Measurements from ENCODE around the gene EML3. TPM values are rescaled to one million over a fixed set of nuclear protein-coding genes. Genes with fewer than 3 reads are reported as not detected.

Gene EML3
- polyA plus RNA-seq, 1 donor from 2014 or later = 0.38 TPM

- H2AFZ ChIP-seq (ENCODE audit: low read depth, low read length) = peak overlapping the region; percentile 18
- H3K27ac ChIP-seq (ENCODE audit: low read length) = peak overlapping the region; percentile 78
- H4K20me1 ChIP-seq (ENCODE audit: insufficient read depth) = no peaks in the 10 kb centered on the region
- TF ChIP-seq EP300 (conservative IDR thresholded peaks at IDR 0.05; ENCODE audit: poor library complexity, severe bottlenecking) (no peak), EZH2 (IDR thresholded peaks at IDR 0.05; ENCODE audit: borderline replicate concordance, insufficient read depth, low read length, poor library complexity, severe bottlenecking) (no peak), TAF1 (IDR thresholded peaks at IDR 0.05; ENCODE audit: low read depth) (no peak), CTCF (IDR thresholded peaks at IDR 0.05; ENCODE audit: poor library complexity, severe bottlenecking) (no peak), MXI1 (conservative IDR thresholded peaks at IDR 0.05; ENCODE audit: poor library complexity, severe bottlenecking) (no peak), RAD21 (conservative IDR thresholded peaks at IDR 0.05) (no peak), POLR2AphosphoS5 (IDR thresholded peaks at IDR 0.05) (no peak), SMC3 (conservative IDR thresholded peaks at IDR 0.05; ENCODE audit: poor library complexity) (no peak)
- TF ChIP-seq, protein P1, sequence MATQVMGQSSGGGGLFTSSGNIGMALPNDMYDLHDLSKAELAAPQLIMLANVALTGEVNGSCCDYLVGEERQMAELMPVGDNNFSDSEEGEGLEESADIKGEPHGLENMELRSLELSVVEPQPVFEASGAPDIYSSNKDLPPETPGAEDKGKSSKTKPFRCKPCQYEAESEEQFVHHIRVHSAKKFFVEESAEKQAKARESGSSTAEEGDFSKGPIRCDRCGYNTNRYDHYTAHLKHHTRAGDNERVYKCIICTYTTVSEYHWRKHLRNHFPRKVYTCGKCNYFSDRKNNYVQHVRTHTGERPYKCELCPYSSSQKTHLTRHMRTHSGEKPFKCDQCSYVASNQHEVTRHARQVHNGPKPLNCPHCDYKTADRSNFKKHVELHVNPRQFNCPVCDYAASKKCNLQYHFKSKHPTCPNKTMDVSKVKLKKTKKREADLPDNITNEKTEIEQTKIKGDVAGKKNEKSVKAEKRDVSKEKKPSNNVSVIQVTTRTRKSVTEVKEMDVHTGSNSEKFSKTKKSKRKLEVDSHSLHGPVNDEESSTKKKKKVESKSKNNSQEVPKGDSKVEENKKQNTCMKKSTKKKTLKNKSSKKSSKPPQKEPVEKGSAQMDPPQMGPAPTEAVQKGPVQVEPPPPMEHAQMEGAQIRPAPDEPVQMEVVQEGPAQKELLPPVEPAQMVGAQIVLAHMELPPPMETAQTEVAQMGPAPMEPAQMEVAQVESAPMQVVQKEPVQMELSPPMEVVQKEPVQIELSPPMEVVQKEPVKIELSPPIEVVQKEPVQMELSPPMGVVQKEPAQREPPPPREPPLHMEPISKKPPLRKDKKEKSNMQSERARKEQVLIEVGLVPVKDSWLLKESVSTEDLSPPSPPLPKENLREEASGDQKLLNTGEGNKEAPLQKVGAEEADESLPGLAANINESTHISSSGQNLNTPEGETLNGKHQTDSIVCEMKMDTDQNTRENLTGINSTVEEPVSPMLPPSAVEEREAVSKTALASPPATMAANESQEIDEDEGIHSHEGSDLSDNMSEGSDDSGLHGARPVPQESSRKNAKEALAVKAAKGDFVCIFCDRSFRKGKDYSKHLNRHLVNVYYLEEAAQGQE (IDR thresholded peaks at IDR 0.05; ENCODE audit: borderline replicate concordance) = no peak
- peak overlapping the region; percentile 93 for H3K9ac ChIP-seq (ENCODE audit: low read length)
- H3K9me2 ChIP-seq (ENCODE audit: insufficient read depth, low read length) = no peaks in the 10 kb centered on the region
- H3K4me3 ChIP-seq (ENCODE audit: low read length) = peak overlapping the region; percentile 81
- peak overlapping the region; percentile 70 for H3K4me2 ChIP-seq (ENCODE audit: low read length)
- H3F3A ChIP-seq (ENCODE audit: insufficient read depth, low read length, poor library complexity, severe bottlenecking) = peaks cover 6% of the 10 kb centered on the region
- no peaks in the 10 kb centered on the region for H3K27me3 ChIP-seq (ENCODE audit: insufficient read depth, low read depth, low read length)
- H3K79me2 ChIP-seq (replicated peaks; ENCODE audit: insufficient read depth, low read length) = peaks cover 8% of the 10 kb centered on the region
- no peaks in the 10 kb centered on the region for H3K9me3 ChIP-seq (ENCODE audit: low read length)
- H3K36me3 ChIP-seq (ENCODE audit: insufficient read depth, low read length) = no peaks in the 10 kb centered on the region
These were observed 10.0 kb upstream of the EML3 start for GRCh38 chr11:62622476-62623089.

- Histone ChIP-seq H3K4me2 (ENCODE audit: low read length) (peak within 1 kb of the TSS; percentile 87), H3K9ac (ENCODE audit: low read length) (peak within 1 kb of the TSS; percentile 93), H3K79me2 (replicated peaks; ENCODE audit: insufficient read depth, low read length) (peaks cover 8% of the 10 kb centered on the region), H2AFZ (ENCODE audit: low read depth, low read length) (peak within 1 kb of the TSS; percentile 54), H3F3A (ENCODE audit: insufficient read depth, low read length, poor library complexity, severe bottlenecking) (peaks cover 6% of the 10 kb centered on the region), H3K27ac (ENCODE audit: low read length) (peak within 1 kb of the TSS; percentile 78), H4K20me1 (ENCODE audit: insufficient read depth) (no peaks in the 10 kb centered on the region), H3K4me3 (ENCODE audit: low read length) (peak within 1 kb of the TSS; percentile 81), H3K9me3 (ENCODE audit: low read length) (no peaks in the 10 kb centered on the region), H3K36me3 (ENCODE audit: insufficient read depth, low read length) (no peaks in the 10 kb centered on the region), H3K9me2 (ENCODE audit: insufficient read depth, low read length) (no peaks in the 10 kb centered on the region), H3K27me3 (ENCODE audit: insufficient read depth, low read depth, low read length) (no peaks in the 10 kb centered on the region)
- TF ChIP-seq POLR2AphosphoS5 (IDR thresholded peaks at IDR 0.05) = peak; percentile 85
- no peak for TF ChIP-seq EZH2 (IDR thresholded peaks at IDR 0.05; ENCODE audit: borderline replicate concordance, insufficient read depth, low read length, poor library complexity, severe bottlenecking)
- TF ChIP-seq RAD21 (conservative IDR thresholded peaks at IDR 0.05) = no peak
- no peak for TF ChIP-seq SMC3 (conservative IDR thresholded peaks at IDR 0.05; ENCODE audit: poor library complexity)
- no peak for TF ChIP-seq EP300 (conservative IDR thresholded peaks at IDR 0.05; ENCODE audit: poor library complexity, severe bottlenecking)
- TF ChIP-seq, protein P1 (IDR thresholded peaks at IDR 0.05; ENCODE audit: borderline replicate concordance) = peak; percentile 16
- TF ChIP-seq CTCF (IDR thresholded peaks at IDR 0.05; ENCODE audit: poor library complexity, severe bottlenecking) = no peak
- no peak for TF ChIP-seq TAF1 (IDR thresholded peaks at IDR 0.05; ENCODE audit: low read depth)
- peak; percentile 96 for TF ChIP-seq MXI1 (conservative IDR thresholded peaks at IDR 0.05; ENCODE audit: poor library complexity, severe bottlenecking)
These were observed 9.2 kb upstream of the EML3 start, which contains the start of gene B3GAT3 for GRCh38 chr11:62621567-62622470. Gene B3GAT3 (minus strand): TSS chr11:62621986. CDS start chr11:62621947, 39 bp downstream.
